GM21515 (cell line): Measurements from ENCODE around the gene RPUSD2.
"Not testable (repeated sequence)": the region's sequence is repeated elsewhere in the genome, so short reads cannot be mapped to it uniquely, and the experiment has no call there.

Source experiments
- ATAC-seq: cut with Tn5 transposase; IDR thresholded peaks from one replicate; pipeline ENCODE4 v1.9.1; 2021; ENCODE audit not compliant: unreplicated experiment

Gene RPUSD2

DNA sequence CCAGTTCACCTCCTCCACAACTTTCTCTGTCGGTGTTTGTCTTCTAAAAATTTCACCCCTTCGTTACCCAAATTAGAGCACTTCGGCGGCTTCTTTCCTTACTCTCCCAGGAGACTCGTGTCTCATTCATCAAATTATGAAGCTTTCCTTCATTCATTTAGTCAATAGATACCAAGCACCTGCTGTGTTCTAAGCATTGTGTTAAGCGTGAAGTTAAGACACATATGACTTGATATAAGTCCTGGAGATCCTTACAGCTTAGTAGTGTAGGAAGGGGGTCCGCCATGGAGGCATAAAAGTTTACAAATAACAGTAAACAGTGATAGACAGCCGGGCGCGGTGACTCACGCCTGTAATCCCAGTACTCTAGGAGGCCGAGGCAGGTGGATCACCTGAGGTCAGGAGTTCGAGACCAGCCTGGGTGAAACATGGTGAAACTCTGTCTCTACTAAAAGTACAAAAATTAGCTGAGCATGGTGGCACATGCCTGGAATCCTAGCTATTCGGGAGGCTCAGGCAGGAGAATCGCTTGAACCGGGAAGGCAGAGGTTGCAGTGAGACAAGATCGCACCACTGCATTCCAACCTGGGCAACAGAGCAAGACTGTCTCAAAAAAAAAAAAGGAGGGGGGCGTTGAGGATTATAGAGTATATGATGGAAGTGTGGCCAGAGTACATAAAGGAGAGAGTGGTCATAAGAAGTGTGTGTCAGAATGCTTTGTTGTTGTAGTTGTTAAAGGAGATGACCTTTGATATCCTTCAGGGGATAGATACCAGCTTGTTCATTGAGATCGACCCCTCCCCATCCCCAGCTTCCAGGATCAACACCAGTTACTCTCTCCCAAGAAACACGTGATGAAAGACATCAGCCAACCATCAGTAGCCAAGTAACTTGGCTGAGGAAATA is 3.5 kb upstream of the RPUSD2 start:
- ATAC-seq = no peak

GRCh38 chr15:40567111-40567510 is 2.0 kb upstream of the RPUSD2 start:
- no peak for ATAC-seq

DNA sequence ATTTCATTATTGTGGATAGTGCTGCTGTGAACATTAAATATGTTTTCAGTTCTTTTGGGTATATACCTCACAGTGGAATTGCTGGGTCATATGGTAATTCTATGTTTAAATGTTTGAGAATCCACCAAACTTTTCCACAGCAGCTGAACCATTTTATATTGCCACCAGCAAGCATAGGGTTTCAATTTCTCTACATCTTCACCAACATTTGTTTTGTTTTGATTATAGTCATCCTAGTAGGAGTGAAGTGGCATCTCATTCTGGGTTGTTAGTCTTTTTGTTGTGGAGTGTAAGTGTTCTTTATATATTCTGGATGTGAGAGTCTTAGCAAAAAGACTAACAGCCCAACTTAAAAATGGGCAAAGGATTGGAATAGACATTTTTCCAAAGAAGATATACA is 6.0 kb downstream of the RPUSD2 start:
- no peak for ATAC-seq

DNA sequence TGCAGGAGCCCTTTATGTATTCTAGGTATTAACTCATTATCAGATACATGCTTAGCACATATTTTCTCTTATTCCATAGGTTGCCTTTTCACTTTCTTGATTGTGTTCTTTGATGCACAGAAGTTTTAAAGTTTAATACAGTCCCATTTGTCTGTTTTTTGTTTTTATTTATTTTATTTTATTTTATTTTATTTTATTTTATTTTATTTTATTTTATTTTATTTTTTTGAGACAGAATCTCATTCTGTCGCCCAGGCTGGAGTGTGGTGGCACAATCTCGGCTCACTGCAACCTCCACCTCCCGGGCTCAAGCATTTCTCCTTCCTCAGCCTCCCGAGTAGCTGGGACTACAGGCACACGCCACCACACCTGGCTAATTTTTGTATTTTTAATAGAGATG is 7.8 kb downstream of the RPUSD2 start:
- ATAC-seq = not testable (repeated sequence)

- ATAC-seq = no peak
Observed at GRCh38 chr15:40578892-40579291, 9.8 kb downstream of the RPUSD2 start.

- ATAC-seq = not testable (repeated sequence)
Observed at GRCh38 chr15:40581796-40582195, 12.7 kb downstream of the RPUSD2 start.

DNA sequence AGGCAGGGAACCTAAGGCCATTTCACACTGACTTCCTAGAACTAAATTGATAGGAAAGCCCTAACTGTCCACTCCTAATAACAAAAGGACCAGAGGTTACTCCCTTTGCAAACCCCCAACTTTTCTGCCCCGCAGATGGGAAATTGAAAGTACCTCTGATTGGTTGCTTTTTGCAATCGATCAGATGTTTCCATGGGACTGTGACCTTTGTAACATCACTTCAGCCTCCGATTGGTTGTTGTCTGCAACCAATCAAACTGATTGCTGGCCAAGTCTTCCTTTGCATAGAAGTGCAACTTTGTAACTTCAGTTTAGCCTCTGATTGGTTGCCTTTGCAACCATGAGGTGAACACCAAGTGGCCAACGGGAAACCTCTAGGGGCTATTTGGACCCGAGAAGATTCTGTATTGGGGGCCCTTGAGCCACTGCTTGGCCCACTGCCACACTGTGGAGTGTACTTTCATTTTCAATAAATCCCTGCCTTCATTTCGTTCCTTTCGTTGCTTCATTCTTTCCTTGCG is 13.7 kb downstream of the RPUSD2 start:
- no peak for ATAC-seq

DNA sequence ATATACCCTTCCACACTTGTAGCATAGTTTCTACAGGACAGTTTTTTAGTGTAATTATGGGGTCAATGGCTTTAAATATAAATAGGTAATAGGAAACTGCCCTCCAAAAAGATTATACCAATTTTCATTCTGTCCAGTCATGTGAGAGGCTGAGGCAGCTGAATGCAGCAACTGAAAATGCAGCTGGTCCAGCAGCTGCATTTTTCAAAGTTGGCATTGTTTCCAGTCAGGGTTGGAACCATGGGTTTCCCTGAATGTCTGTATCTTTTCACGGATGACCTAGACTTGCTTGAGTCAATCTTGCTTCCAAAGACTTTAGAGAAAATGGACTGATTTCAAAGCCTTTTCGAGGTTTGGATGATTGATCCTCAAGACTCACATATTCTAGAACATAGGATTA is 15.1 kb downstream of the RPUSD2 start:
- no peak for ATAC-seq

- ATAC-seq = no peak
Observed at GRCh38 chr15:40590667-40591050, 21.6 kb downstream of the RPUSD2 start.

- no peak for ATAC-seq
Observed at GRCh38 chr15:40591389-40591788, 22.3 kb downstream of the RPUSD2 start.

- ATAC-seq = no peak
Observed at GRCh38 chr15:40593165-40593564, 24.1 kb downstream of the RPUSD2 start.

- ATAC-seq = peak; percentile 62
Observed at GRCh38 chr15:40593588-40594428, 24.7 kb downstream of the RPUSD2 start, which contains the start of gene KNL1. TSS of gene KNL1 (plus strand) at chr15:40594249. CDS start at chr15:40602932, 8,683 bp downstream.

DNA sequence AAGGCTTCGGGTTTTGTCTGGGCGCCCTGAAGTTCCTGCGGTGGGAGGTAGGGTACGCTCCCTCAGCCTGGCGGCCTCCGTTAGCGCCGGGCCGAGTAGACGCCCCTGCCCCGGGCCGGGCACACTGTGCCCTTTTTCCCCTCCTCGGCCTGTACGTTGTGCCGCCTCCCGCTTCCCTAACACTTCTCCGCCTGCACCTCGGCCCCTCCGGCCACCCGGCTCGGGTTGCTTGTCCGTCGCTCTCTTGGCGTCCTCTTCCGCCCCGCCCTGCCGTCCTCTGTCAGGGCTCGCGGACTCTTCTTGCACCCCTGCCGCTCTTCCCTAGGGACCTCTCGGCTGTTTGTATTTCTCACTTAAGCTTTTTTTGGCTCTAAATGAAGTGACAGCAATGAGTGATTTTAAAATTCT is 25.3 kb downstream of the RPUSD2 start:
- ATAC-seq = peak; percentile 43

- ATAC-seq = no peak
Observed at GRCh38 chr15:40595219-40595618, 26.1 kb downstream of the RPUSD2 start.

GRCh38 chr15:40595773-40596172 is 26.7 kb downstream of the RPUSD2 start:
- no peak for ATAC-seq

DNA sequence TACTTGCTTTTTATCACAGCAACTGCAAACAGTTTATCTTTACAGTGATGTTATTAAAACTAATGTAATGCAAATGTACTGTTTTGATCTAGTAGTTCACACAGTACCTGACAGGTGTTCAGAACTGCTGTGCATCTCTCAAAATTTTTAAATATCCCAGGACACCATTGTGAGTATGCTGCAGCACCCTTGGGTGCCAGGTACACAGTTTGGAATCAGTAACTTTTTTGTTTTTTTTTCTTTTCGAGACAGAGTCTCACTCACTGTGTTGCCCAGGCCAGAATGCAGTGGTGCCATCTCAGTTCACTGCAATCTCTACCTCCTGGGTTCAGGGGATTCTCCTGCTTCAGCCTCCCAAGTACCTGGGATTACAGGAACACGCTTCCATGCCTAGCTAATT is 27.9 kb downstream of the RPUSD2 start:
- ATAC-seq = no peak

GRCh38 chr15:40598126-40598525 is 29.0 kb downstream of the RPUSD2 start:
- ATAC-seq = no peak

DNA sequence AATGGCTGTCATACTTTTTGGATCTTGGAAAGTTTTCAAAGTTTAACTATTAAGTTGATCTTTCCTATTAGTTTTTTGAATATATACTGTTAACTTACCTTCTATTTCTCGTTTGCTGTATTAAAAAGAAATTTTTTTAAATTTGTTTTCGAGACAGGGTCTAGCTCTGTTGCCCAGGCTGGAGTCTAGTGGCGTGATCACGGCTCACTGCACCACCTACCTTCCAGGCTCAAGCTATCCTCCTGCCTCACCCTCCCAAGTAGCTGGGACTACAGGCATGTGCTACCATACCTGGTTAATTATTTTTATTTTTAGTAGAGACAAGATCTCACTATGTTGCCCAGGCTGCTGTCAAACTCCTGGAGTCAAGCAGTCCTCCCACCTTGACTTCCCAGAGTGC is 29.6 kb downstream of the RPUSD2 start:
- no peak for ATAC-seq

GRCh38 chr15:40600956-40601355 is 31.9 kb downstream of the RPUSD2 start:
- ATAC-seq = no peak

DNA sequence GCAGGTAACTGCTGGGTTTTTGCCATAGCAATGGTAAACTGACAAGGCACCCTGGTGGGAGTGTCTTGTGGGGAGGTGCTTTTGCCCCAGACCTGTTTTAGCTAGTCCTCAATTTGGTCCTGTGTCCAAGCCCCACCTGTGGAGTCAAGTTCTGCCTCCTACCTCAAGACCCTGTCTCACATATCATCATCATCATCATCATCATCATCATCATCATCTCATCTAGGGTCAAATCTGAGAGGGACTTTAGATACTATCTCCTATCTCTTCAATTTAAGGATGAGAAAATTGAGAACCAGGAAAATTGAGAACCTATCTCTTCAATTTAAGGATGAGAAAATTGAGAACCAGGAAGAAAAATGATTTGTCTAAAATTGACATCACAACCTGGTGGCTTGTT is 34.8 kb downstream of the RPUSD2 start:
- ATAC-seq = no peak

GRCh38 chr15:40613080-40613479 is 44.0 kb downstream of the RPUSD2 start:
- no peak for ATAC-seq

DNA sequence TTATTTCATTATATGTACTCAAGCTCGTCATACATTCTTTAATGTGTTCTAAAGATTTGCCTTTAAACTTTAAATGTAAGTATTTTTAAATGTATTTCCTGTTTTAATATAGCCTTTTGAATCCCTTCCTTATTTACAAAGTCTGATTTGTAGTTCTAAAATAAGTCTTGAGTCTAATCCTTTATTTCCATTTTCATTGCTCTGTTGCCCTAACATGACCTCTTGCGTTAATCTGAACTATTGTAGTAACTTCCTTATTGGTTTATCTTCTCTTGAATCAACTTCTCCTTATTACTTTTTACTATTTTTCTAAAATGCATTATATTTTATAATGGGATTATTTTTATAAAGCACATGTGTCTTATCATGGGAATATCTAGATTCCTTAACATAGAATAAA is 48.9 kb downstream of the RPUSD2 start:
- ATAC-seq = no peak
